IgD-negative memory B cell (primary cell): ENCODE data around the gene FAM89A. TPM values are rescaled to one million over a fixed set of nuclear protein-coding genes. Genes with fewer than 3 reads are reported as not detected.

Experiments
- H3K27ac Mint-ChIP-seq, 3 donors: one replicate each; pipeline ENCODE4 v1.8.0; 2020 to 2022; ENCODE audit warnings: mild to moderate bottlenecking in 3 of 3, mixed read lengths in 3 of 3, moderate library complexity in 1 of 3
- H3K27me3 Mint-ChIP-seq: one replicate; pipeline ENCODE4 v1.8.0; 2021; ENCODE audit warnings: mixed read lengths
- H3K36me3 Mint-ChIP-seq: one replicate; pipeline ENCODE4 v1.8.0; 2020; ENCODE audit warnings: mild to moderate bottlenecking, mixed read lengths
- H3K4me1 Mint-ChIP-seq, 3 donors: one replicate each; pipeline ENCODE4 v1.8.0; 2020 to 2022; ENCODE audit warnings: mixed read lengths in 3 of 3, mild to moderate bottlenecking in 1 of 3
- H3K4me3 Mint-ChIP-seq, 4 donors: one replicate each; pipeline ENCODE4 v1.8.0; 2020 to 2022; ENCODE audit warnings: mild to moderate bottlenecking in 4 of 4, mixed read lengths in 4 of 4, moderate library complexity in 3 of 4
- H3K9me3 Mint-ChIP-seq, 3 donors: one replicate each; pipeline ENCODE4 v1.8.0; 2020 to 2021; ENCODE audit warnings: mixed read lengths in 3 of 3, mild to moderate bottlenecking in 1 of 3
- polyA plus RNA-seq: library from polyadenylated mRNA; unstranded; fragments of 300-500 nt; fragmentation: Illumina TruSeq; gene quantifications from one replicate; pipeline ENCODE4 v1.2.3, GENCODE V29; 2021

The FAM89A gene
- 6.9 TPM for polyA plus RNA-seq

- peak within 1 kb of the TSS in 1 of 3 donors; percentile 31 for H3K27ac Mint-ChIP-seq
- no peaks in the 10 kb centered on the region for H3K27me3 Mint-ChIP-seq
- peaks cover 1% of the 10 kb centered on the region for H3K36me3 Mint-ChIP-seq
- H3K9me3 Mint-ChIP-seq = peaks cover 0 to 3% (median 3%) of the 10 kb centered on the region in 3 donors
- peaks cover 5 to 13% (median 13%) of the 10 kb centered on the region in 3 donors for H3K4me1 Mint-ChIP-seq
- peak within 1 kb of the TSS; percentile 78 to 92 (median 90) for H3K4me3 Mint-ChIP-seq
Measured at GRCh38 chr1:231040019-231040799, at the start of gene FAM89A. Gene FAM89A (minus strand): TSS chr1:231040254. CDS start chr1:231040211, 43 bp downstream.

DNA sequence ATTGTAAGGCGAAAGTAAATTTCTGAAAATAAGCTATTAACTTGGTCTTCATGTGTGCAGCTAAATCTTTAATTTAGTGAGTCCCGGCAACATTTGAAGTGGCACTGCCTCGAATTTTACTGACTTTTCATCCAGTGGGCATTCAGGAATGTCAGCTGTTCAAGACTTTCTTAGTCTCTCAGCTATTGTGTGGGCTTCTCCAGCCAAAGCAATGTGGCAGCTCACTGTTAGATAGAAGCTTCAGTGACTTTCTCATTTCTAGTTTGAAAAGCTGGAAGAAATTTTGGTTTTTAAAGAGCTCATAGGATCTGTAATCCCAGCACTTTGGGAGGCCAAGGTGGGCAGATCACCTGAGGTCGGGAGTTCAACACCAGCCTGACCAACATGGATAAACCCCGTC, 44.3 kb upstream of the FAM89A start:
- Mint-ChIP-seq H3K4me1 (no peaks in the 10 kb centered on the region), H3K4me3 (no peak overlapping the region), H3K9me3 (no peaks in the 10 kb centered on the region), H3K36me3 (peaks cover 2% of the 10 kb centered on the region), H3K27ac (no peak overlapping the region), H3K27me3 (peaks cover 18% of the 10 kb centered on the region)

DNA sequence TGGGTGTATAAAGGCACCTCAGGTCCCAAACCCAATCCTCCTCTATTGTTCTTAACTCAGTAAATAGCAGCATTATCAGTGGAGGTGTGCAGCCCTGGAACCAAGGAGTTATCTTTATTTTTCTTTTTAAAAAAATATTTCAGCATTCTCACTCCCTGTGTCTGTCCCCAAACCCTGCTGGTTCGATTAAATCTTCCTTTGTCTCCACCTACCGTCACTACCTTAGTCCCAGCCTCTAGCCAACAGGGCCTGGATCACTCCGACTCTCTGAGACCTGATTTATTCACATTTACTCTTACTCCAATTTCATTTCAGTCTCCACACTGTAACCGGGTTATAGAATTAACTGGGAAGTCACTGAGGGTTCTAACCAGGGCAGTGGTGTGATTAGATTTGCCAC, 39.1 kb upstream of the FAM89A start:
- Mint-ChIP-seq H3K36me3 (peaks cover 3% of the 10 kb centered on the region), H3K27me3 (peaks cover 14% of the 10 kb centered on the region), H3K4me3 (no peak overlapping the region), H3K4me1 (peaks cover 0 to 1% (median 0%) of the 10 kb centered on the region in 3 donors), H3K9me3 (no peaks in the 10 kb centered on the region), H3K27ac (no peak overlapping the region)

- Mint-ChIP-seq H3K36me3 (peaks cover 3% of the 10 kb centered on the region), H3K9me3 (no peaks in the 10 kb centered on the region), H3K27ac (no peak overlapping the region), H3K27me3 (peaks cover 12% of the 10 kb centered on the region), H3K4me3 (no peak overlapping the region), H3K4me1 (peaks cover 0 to 1% (median 0%) of the 10 kb centered on the region in 3 donors)
Measured at GRCh38 chr1:231078250-231078649, 38.2 kb upstream of the FAM89A start.

- peaks cover 7% of the 10 kb centered on the region for H3K27me3 Mint-ChIP-seq
- peaks cover 3% of the 10 kb centered on the region for H3K36me3 Mint-ChIP-seq
- no peaks in the 10 kb centered on the region for H3K9me3 Mint-ChIP-seq
Measured at GRCh38 chr1:231076802-231077201, 36.7 kb upstream of the FAM89A start.

DNA sequence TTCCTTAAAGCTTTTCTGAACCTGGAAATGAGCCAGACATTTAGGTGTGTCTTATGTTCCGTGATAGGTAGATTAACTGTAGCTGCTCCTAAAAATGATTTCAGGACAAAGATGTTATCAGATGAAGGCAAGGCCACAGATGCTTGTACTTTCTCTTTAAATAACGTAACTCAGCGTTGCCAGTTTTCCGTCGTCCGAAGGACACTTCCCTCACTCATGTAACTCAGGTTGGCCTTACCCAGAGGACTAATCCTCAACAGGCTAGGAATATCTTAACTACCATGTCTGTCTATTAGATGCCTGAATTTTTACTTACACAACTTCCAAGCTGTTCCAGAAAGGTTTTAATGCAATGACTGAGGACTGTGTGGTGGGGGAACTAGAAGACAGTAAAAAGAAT, 35.4 kb upstream of the FAM89A start:
- peaks cover 2% of the 10 kb centered on the region for H3K27me3 Mint-ChIP-seq
- no peak overlapping the region for H3K4me3 Mint-ChIP-seq
- H3K9me3 Mint-ChIP-seq = no peaks in the 10 kb centered on the region
- peaks cover 0 to 1% (median 0%) of the 10 kb centered on the region in 3 donors for H3K4me1 Mint-ChIP-seq
- peaks cover 3% of the 10 kb centered on the region for H3K36me3 Mint-ChIP-seq
- no peak overlapping the region for H3K27ac Mint-ChIP-seq

More at GRCh38 chr1:231076802-231077201, 36.7 kb upstream of the FAM89A start:
- Mint-ChIP-seq H3K4me3 (no peak overlapping the region), H3K27ac (no peak overlapping the region), H3K4me1 (peaks cover 0 to 1% (median 0%) of the 10 kb centered on the region in 3 donors)

GRCh38 chr1:231075020-231075419, 35.0 kb upstream of the FAM89A start:
- Mint-ChIP-seq H3K4me3 (no peak overlapping the region), H3K36me3 (peaks cover 1% of the 10 kb centered on the region), H3K4me1 (peaks cover 0 to 1% (median 0%) of the 10 kb centered on the region in 3 donors), H3K27ac (no peak overlapping the region), H3K9me3 (no peaks in the 10 kb centered on the region), H3K27me3 (no peaks in the 10 kb centered on the region)

- Mint-ChIP-seq H3K27ac (no peak overlapping the region), H3K36me3 (peaks cover 1% of the 10 kb centered on the region), H3K27me3 (no peaks in the 10 kb centered on the region), H3K9me3 (no peaks in the 10 kb centered on the region), H3K4me3 (no peak overlapping the region), H3K4me1 (peaks cover 0 to 1% (median 0%) of the 10 kb centered on the region in 3 donors)
Measured at GRCh38 chr1:231074046-231074445, 34.0 kb upstream of the FAM89A start.

GRCh38 chr1:231073331-231073730, 33.3 kb upstream of the FAM89A start:
- no peak overlapping the region for H3K4me3 Mint-ChIP-seq
- peaks cover 0 to 1% (median 0%) of the 10 kb centered on the region in 3 donors for H3K4me1 Mint-ChIP-seq
- H3K27ac Mint-ChIP-seq = no peak overlapping the region
- peaks cover 2% of the 10 kb centered on the region for H3K27me3 Mint-ChIP-seq
- H3K9me3 Mint-ChIP-seq = no peaks in the 10 kb centered on the region
- H3K36me3 Mint-ChIP-seq = peaks cover 1% of the 10 kb centered on the region

- H3K9me3 Mint-ChIP-seq = no peaks in the 10 kb centered on the region
- H3K4me3 Mint-ChIP-seq = no peak overlapping the region
- H3K27ac Mint-ChIP-seq = no peak overlapping the region
- H3K27me3 Mint-ChIP-seq = peaks cover 2% of the 10 kb centered on the region
- H3K4me1 Mint-ChIP-seq = no peaks in the 10 kb centered on the region
- H3K36me3 Mint-ChIP-seq = peaks cover 1% of the 10 kb centered on the region
Measured at GRCh38 chr1:231072502-231073094, 32.5 kb upstream of the FAM89A start.

GRCh38 chr1:231072041-231072440, 32.0 kb upstream of the FAM89A start:
- H3K27ac Mint-ChIP-seq = no peak overlapping the region
- no peak overlapping the region for H3K4me3 Mint-ChIP-seq
- H3K27me3 Mint-ChIP-seq = peaks cover 2% of the 10 kb centered on the region
- no peaks in the 10 kb centered on the region for H3K4me1 Mint-ChIP-seq
- no peaks in the 10 kb centered on the region for H3K36me3 Mint-ChIP-seq
- no peaks in the 10 kb centered on the region for H3K9me3 Mint-ChIP-seq

- no peak overlapping the region for H3K4me3 Mint-ChIP-seq
- H3K36me3 Mint-ChIP-seq = peaks cover 2% of the 10 kb centered on the region
- H3K27me3 Mint-ChIP-seq = peaks cover 2% of the 10 kb centered on the region
- H3K9me3 Mint-ChIP-seq = peaks cover 0 to 2% (median 0%) of the 10 kb centered on the region in 3 donors
- no peaks in the 10 kb centered on the region for H3K4me1 Mint-ChIP-seq
- no peak overlapping the region for H3K27ac Mint-ChIP-seq
Measured at GRCh38 chr1:231070758-231071444, 30.8 kb upstream of the FAM89A start.

GRCh38 chr1:231069333-231069732, 29.3 kb upstream of the FAM89A start:
- Mint-ChIP-seq H3K9me3 (peaks cover 0 to 2% (median 0%) of the 10 kb centered on the region in 3 donors), H3K4me1 (no peaks in the 10 kb centered on the region), H3K27me3 (peaks cover 5% of the 10 kb centered on the region), H3K4me3 (peak overlapping the region in 1 of 4 donors; percentile 70), H3K36me3 (peaks cover 2% of the 10 kb centered on the region), H3K27ac (no peak overlapping the region)

- H3K36me3 Mint-ChIP-seq = peaks cover 2% of the 10 kb centered on the region
- H3K27me3 Mint-ChIP-seq = peaks cover 5% of the 10 kb centered on the region
- no peak overlapping the region for H3K27ac Mint-ChIP-seq
- peaks cover 0 to 2% (median 0%) of the 10 kb centered on the region in 3 donors for H3K9me3 Mint-ChIP-seq
- no peaks in the 10 kb centered on the region for H3K4me1 Mint-ChIP-seq
- H3K4me3 Mint-ChIP-seq = no peak overlapping the region
Measured at GRCh38 chr1:231068762-231069161, 28.7 kb upstream of the FAM89A start.
